Measurements from ENCODE around the gene ARF3. TPM values are rescaled to one million over a fixed set of nuclear protein-coding genes. Genes with fewer than 3 reads are reported as not detected.

Gene ARF3
- total RNA-seq, 1 donor from 2014 or later: 138 TPM

DNA sequence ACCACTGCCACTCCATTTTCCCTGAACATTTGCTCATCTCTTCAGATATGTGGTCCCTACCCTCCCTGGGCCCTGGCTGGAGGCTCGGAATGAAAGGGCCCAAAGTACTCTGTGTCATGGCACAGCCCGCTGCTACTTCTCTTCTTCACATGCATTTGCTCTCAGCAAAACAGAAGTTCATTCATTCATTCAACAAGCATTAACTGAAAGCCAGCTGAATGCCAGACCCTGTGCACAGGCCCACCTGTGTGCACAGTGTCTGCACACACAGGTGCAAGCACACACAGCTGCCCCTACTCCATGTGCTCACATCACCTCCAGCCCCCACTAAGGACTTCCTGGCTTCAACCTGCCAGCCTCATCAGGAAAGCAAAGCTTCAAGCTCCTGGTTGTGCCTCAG lies 28.6 kb upstream of the ARF3 start:
- Mint-ChIP-seq H3K27ac (ENCODE audit: unreplicated experiment) (no peak overlapping the region), H3K36me3 (ENCODE audit: unreplicated experiment) (peaks cover 1% of the 10 kb centered on the region), H3K9me3 (ENCODE audit: unreplicated experiment) (no peaks in the 10 kb centered on the region), H3K27me3 (ENCODE audit: unreplicated experiment) (peaks cover 87% of the 10 kb centered on the region), H3K4me3 (ENCODE audit: unreplicated experiment) (no peak overlapping the region), H3K4me1 (ENCODE audit: unreplicated experiment) (peaks cover 22% of the 10 kb centered on the region)
- no peak for DNase-seq (ENCODE audit: extremely low spot score, unreplicated experiment)
- TF ChIP-seq CTCF (IDR thresholded peaks at IDR 0.05): no peak

DNA sequence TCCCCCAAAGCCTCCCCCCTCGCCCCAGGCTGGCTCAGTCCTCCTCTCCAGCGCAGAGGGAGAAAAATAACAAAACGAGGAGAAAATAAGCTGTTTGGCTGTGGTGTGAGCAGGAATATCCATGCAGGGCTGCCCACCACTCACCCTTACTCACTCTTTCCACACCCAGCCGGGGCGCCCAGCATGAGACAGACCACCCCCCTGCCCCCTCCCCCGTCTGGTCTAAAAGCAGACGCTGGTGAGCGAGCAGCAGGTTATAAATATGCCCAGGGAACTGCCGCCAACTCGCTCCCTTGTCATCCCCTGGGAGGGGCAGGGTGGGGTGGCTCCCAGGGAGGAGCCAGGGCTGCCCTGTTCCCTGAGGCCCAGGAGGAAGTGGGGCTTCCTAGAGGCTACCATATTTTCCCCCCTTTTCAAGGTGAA lies 28.2 kb upstream of the ARF3 start:
- Mint-ChIP-seq H3K27me3 (ENCODE audit: unreplicated experiment) (peaks cover 87% of the 10 kb centered on the region), H3K36me3 (ENCODE audit: unreplicated experiment) (peaks cover 1% of the 10 kb centered on the region), H3K4me3 (ENCODE audit: unreplicated experiment) (no peak overlapping the region), H3K9me3 (ENCODE audit: unreplicated experiment) (no peaks in the 10 kb centered on the region), H3K4me1 (ENCODE audit: unreplicated experiment) (peaks cover 25% of the 10 kb centered on the region), H3K27ac (ENCODE audit: unreplicated experiment) (no peak overlapping the region)
- no peak for DNase-seq (ENCODE audit: extremely low spot score, unreplicated experiment)
- TF ChIP-seq CTCF (IDR thresholded peaks at IDR 0.05): no peak

DNA sequence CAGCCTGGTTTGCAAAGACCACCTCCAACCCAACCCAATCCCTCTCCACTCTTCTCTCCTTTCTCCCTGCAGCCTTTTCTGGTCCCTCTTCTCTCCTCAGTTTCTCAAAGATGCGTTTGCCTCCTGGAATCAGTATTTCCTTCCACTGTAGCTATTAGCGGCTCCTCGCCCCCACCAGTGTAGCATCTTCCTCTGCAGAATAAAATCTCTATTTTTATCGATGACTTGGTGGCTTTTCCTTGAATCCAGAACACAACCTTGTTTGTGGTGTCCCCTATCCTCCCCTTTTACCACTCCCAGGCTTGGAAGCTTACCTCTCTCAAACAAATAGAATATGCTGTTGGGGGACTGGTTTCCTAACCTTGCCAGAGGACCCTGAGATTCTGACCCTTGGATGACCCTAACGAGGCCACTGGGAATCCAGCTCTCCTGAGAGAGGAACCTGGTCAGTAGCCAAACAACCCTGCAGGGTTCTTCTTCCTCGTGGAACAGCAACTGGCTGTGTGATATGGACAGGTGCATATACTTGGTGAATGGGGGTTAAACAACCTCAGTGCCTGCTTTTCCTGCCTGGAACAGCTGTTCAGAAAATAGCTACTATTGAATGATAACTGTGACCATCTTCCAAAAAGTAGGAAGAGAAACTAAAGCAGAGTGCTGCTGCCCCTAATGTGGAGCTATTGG lies 25.3 kb upstream of the ARF3 start:
- Mint-ChIP-seq H3K4me1 (ENCODE audit: unreplicated experiment) (peaks cover 50% of the 10 kb centered on the region), H3K27me3 (ENCODE audit: unreplicated experiment) (peaks cover 90% of the 10 kb centered on the region), H3K36me3 (ENCODE audit: unreplicated experiment) (peaks cover 1% of the 10 kb centered on the region), H3K4me3 (ENCODE audit: unreplicated experiment) (peak overlapping the region; percentile 46), H3K9me3 (ENCODE audit: unreplicated experiment) (no peaks in the 10 kb centered on the region), H3K27ac (ENCODE audit: unreplicated experiment) (no peak overlapping the region)
- DNase-seq (ENCODE audit: extremely low spot score, unreplicated experiment): no peak
- no peak for TF ChIP-seq CTCF (IDR thresholded peaks at IDR 0.05)

- Mint-ChIP-seq H3K27me3 (ENCODE audit: unreplicated experiment) (peaks cover 90% of the 10 kb centered on the region), H3K36me3 (ENCODE audit: unreplicated experiment) (peaks cover 1% of the 10 kb centered on the region), H3K4me3 (ENCODE audit: unreplicated experiment) (peak overlapping the region; percentile 46), H3K27ac (ENCODE audit: unreplicated experiment) (no peak overlapping the region), H3K9me3 (ENCODE audit: unreplicated experiment) (no peaks in the 10 kb centered on the region), H3K4me1 (ENCODE audit: unreplicated experiment) (peaks cover 53% of the 10 kb centered on the region)
- DNase-seq (ENCODE audit: extremely low spot score, unreplicated experiment): no peak
- no peak for TF ChIP-seq CTCF (IDR thresholded peaks at IDR 0.05)
Observed at GRCh38 chr12:48981757-48982157, 24.5 kb upstream of the ARF3 start.

GRCh38 chr12:48980953-48981756 lies 23.9 kb upstream of the ARF3 start:
- peak; percentile 18 for TF ChIP-seq CTCF (IDR thresholded peaks at IDR 0.05)
- peaks cover 1% of the 10 kb centered on the region for H3K36me3 Mint-ChIP-seq (ENCODE audit: unreplicated experiment)
- DNase-seq (ENCODE audit: extremely low spot score, unreplicated experiment): no peak
- no peak overlapping the region for H3K27ac Mint-ChIP-seq (ENCODE audit: unreplicated experiment)
- peaks cover 92% of the 10 kb centered on the region for H3K27me3 Mint-ChIP-seq (ENCODE audit: unreplicated experiment)
- peak overlapping the region; percentile 46 for H3K4me3 Mint-ChIP-seq (ENCODE audit: unreplicated experiment)
- no peaks in the 10 kb centered on the region for H3K9me3 Mint-ChIP-seq (ENCODE audit: unreplicated experiment)
- peaks cover 53% of the 10 kb centered on the region for H3K4me1 Mint-ChIP-seq (ENCODE audit: unreplicated experiment)
